Activated CD4-positive, alpha-beta T cell treated with anti-CD3 and anti-CD28 coated beads, Interleukin-2, amount 50 U/mL, for 48 hours (primary cell): ENCODE data around the gene ZC3HAV1.
"Not testable (repeated sequence)": the region's sequence is repeated elsewhere in the genome, so short reads cannot be mapped to it uniquely, and the experiment has no call there.

ENCODE experiments used
- DNase-seq, 2 experiments: peaks; one replicate each; pipeline ENCODE4 v3.0.0-alpha.2; 2020

Gene ZC3HAV1

DNA sequence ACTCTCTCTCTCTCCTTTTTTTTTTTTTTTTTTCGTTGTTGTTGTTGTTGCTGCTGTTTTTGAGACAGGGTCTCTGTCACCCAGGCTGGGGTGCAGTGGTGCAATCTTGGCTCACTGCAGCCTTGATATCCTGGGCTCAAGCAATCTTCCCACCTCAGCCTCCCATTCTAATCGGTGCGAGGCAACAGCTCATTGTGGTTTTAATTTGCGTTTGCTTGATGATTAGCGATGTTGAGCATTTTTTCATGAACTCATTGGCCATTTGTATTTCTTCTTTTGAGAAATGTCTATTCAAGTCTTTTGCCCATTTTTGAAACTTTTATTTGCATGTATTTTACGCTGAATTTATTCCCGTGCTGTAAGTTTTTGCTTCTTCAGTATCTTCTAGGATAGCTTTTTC lies 60.4 kb downstream of the ZC3HAV1 start:
- DNase-seq, result no peak

DNA sequence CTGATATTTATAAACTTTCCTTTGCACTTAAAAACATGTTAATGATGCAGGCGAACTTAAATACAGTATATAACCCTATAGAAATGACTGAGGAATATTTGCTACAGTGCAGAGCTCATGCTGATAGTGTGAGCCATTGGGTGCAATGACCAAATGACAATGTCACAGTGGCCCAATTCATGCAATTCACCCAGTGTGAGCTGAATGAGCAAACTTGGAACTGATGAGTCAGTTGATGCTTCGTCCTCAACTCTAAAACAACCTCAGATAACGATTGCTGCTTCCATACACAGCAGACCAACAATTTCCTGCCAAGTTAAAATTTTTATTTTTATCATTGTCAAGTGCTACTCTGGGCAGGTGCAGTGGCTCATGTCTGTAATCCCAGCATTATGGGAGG lies 61.5 kb downstream of the ZC3HAV1 start:
- no peak for DNase-seq

DNA sequence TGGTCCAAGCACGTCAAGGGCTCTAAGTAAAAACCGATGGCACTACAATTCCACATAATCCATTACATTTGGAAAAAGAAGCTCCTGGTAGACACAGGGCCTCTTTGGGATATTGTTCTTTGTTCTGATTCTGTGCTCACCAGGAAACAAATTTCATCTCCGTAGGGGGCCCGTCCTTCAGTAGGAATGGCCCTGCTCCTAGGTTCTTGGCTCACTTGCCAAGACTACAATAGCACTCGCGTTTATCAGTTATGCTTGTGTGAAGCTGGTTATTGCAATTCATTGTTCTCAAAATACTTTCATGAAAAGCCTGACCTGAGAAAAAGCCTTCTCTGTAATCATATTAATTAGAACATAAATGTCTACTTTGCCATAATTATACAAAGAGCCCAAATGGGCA lies 63.4 kb downstream of the ZC3HAV1 start:
- DNase-seq, result no peak

DNA sequence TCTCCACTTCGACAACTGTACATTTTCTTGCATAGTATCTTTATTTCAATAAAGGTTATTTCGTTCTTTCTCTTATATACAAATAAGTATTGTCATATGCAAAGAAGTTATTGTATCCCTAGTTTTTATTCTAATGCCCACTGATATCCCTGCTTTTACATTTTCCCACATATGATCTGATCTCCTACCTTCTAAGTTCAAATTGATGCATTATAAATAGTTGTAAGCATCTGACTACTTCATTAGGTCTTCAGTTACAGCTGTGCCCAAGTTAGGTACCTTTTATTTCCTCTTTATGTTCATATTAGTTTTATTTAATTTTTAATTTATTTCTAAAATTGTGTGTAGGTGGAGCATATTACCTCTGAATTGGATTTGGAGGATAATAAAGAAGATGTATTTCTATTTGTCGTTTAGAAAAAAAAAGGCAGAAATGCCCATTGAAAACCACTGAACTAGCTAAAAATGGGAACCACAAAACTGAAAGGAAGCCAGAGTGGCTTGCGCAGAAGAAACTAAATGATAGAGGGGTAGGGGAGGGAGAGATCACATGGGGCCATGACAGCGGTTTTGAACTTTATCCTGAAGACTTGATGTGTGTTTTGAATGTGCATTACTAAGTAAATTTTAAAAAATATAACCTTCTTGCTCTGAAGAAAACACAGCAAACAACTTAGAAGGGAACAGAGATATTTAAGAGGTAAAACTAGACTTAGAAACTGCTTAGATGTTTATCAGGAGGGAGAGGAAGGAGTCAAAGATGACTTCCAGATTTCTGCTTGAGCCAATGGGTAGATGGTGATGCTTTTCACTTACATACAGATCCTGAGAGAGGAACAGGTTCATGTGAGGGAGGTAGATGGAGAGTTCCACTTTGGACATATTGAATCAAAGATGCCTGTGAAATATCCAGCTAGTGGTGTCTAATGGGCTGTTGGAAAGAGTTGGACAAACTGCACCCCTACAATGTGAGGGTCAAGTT lies 64.4 kb downstream of the ZC3HAV1 start:
- no peak for DNase-seq

DNA sequence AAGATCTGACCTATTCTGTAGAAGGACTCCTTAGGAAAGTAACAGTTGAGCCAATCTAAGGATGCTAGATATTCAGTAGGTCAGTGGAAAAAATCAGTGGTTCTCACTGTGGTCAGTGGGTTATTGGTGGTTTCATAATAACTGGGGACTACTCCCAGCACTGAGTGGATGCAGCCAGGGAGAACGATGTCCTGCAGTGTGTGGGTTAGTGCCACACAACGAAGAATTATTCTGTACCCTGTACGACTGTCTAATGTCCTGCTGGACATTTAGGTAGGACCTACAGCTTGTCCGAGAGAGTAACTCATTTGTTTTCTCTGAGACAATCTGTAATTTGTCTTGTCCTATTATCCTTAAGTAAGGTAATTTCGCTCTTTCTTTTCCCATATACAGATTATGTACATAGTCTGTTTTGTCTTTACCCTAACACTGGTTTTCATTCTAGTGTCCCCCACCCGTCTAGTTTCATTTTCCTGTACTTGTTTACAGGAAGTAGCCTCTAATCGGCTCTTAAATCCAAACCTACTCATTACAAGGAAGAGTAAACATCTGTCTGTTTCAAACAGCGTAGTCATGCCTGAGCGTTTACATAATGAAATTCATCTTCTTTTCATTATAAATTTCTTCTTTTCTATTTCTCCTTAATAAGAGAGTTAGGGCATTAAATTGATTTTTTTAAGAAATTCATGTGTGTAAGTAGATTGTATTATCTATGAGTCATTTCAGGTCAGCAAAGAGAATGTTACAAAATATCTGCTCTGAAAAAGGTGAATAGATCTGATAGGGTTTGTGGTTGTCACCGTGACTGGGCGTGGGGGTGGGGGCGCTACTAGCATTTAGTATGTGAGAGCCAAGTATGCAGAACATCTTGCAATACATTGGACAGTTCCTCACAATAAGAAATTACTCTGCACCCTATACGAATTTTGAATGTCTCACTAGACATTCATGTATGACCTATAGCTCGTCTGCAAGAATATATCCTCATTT lies 65.4 kb downstream of the ZC3HAV1 start:
- peak; percentile 72 to 76 for DNase-seq

DNA sequence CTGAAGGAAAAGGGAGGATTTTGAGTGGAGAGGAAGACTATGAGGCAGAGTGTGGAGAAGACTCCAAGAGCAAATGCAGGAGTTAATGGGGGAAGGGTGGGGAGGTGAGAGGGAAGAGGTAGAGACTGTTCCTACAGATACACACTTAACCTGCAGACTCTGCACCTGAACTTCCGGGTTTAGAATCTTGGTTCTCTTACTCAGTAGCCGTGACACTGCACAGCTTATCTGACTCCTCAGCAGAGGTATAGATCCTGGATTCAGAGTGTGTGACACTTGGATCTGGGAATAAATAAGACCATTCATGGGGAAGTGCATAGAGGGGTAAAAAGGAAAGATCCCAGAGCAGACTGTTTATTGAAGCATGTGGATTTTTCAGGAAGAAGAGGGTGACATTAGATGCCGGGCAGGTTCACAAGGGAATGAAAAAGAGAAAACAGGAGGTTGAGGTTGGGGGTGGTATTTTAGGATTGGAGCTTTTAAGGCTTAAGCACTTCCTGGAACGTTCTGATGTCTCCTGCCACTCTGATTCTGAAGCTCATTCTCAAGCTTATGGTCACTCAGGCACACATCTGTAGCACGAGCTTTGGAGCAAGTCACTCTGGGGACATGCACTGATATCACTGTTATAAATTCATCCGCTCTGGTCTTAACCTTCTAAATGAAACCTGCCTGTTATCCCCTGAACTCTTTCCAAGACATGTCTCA lies 68.0 kb downstream of the ZC3HAV1 start:
- DNase-seq, result no peak

GRCh38 chr7:139038691-139039090 lies 70.8 kb downstream of the ZC3HAV1 start:
- DNase-seq, result no peak

- DNase-seq, result no peak
Measured at GRCh38 chr7:139036901-139037300, 72.6 kb downstream of the ZC3HAV1 start.

DNA sequence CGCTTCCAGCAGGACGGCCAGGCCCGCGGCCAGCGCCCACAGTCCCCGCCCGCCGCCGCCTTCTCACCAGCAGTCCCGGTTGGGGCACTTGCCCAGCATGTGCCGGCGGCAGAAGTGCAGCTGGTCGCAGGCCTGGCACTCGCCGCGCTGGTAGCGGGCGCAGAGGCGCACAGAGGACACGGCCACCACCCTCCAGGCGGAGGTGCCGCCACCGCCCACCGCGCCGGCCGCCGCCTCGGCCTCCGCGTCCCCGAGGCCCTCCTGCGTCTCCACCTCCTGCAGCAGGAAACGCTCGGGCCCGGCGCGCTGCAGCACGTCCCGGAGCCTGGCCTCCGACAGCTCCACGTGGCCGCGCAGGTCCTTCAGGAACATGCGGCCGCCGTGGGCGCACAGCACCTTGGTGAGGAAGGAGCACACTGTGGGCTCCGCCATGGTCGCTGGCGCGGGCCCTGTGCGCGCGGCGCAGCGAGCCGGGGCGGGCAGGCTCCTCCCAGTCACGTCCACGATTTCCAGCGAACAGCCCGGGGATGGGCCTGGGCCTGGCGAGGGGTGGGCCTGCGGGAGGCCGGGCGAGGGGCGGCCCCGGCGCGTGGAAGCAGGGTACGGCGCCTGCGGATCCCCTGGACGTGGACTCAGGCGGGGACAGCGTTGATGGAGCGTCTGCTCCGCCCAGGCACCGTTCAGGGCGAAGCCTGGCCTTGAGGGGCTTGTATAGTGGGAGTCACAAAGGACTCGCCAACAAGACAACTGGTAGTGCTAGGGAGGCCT lies 73.8 kb downstream of the ZC3HAV1 start, which contains the start of gene ZC3HAV1L:
TSS of gene ZC3HAV1L (minus strand) at position 457 of the 768 bp plus-strand sequence. CDS start at position 432, 25 bp downstream.
- peak; percentile 76 to 82 for DNase-seq

- DNase-seq, result peak; percentile 41 to 55
Measured at GRCh38 chr7:139034855-139035585, 74.5 kb downstream of the ZC3HAV1 start.

- DNase-seq, result no peak
Measured at GRCh38 chr7:139034336-139034735, 75.2 kb downstream of the ZC3HAV1 start.

DNA sequence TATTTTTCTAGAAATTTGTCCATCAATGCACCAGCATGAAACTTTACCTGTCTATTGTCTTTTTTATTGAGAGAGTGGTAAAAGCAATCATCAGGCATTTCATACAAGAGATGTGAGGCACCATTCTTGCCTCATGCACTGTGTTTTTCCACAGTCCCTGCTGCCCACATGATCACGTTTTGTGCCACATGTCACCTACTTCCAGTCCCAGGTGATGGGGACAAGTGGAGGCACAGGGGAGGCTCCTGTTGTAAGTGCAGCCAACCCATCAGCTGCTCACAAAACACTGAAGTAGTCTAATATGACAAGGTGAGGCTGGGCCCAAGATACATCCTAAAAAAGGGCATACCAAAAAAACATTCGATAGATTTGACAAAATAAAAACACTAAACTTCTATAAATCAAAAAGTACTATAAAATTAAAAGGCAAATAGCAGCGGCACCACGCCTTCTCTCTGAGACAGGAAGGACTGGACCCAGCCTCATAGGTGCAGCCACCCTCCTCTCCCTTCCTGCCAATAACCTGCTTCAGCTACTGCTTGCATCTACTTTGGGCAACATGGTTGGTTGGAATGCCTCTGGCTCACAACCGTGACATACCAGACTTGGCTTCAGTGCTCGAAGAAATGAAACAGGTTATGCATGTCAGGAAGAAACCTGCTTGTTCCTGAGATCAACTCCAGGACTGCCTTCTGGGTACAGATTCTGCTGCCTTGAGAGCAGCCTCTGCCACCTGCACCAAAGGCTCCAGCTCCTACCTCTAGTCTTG lies 76.0 kb downstream of the ZC3HAV1 start:
- no peak for DNase-seq

GRCh38 chr7:139032473-139032872 lies 77.0 kb downstream of the ZC3HAV1 start:
- DNase-seq, result no peak

- DNase-seq, result no peak
Measured at GRCh38 chr7:139029353-139029752, 80.2 kb downstream of the ZC3HAV1 start.

DNA sequence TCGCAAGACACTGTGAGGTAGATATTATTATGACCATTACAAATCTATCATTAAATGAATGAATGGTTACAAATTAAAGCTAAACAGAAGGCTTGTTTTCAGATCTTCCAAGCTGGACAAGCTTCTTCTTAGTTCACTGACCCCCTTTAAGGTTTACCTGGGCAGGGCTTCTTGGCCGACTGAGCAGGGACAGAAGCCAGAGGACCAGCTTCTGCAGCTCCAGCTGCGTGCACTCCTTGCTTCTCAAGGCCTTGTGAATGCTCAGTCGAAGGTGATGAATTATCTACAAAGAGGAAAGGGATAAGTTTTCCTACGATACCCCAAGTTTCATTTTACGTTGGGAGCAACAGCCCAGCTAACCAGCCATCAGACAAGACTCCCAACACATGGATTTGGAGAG lies 83.0 kb downstream of the ZC3HAV1 start:
- DNase-seq, result no peak

DNA sequence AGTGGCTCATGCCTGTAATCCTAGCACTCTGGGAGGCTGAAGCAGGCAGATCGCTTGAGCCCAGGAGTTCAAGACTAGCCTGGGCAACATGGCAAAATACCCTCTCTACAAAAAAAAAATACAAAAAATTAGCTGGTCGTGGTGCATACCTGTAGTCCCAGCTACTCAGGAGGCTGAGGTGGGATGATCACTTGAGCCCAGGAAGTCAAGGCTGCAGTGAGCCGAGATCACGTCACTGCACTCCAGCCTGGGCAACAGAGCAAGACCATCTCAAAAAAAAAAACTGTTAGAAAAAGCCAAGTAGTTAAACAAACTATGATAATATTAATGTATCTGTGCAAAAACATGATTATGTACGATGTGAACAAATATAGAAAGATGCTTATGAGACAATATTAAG lies 83.7 kb downstream of the ZC3HAV1 start:
- not testable (repeated sequence) for DNase-seq

- no peak for DNase-seq
Measured at GRCh38 chr7:139023076-139023475, 86.4 kb downstream of the ZC3HAV1 start.

DNA sequence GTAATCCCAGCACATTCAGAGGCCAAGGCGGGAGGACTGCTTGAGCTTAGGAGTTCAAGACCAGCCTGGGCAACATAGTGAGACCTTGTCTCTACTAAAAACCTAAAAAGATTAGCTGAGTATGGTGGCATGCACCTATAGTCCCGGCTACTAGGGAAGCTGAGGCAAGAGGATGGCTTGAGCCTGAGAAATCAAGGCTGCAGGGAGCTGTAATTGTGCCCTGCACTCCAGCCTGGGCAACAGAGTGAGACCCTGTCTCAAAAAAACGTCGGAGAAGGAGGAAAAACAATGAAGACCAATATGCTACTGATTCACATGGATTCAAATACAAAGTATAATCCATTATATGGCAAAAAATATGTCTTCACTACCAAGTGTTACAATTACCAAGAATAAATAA lies 87.2 kb downstream of the ZC3HAV1 start:
- no peak for DNase-seq

DNA sequence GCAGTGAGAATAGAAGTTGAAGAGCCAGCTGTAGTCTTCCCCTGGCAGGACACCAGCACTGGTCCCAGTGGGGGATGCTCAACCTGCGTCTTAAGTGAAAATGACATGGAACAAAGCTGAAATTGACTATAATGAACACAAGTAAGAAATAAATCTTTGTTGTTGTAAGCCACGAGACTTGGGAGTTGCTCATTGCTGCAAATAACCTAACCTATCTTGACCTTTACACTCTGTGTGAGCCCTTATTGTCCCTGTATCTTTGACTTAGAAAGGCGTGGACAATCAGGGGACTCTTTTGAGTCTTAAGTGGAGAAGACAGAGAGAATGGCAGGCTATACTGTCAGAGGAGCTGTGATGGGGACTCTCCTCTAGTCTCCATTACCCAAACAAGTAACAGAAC lies 90.6 kb downstream of the ZC3HAV1 start:
- DNase-seq, result no peak

DNA sequence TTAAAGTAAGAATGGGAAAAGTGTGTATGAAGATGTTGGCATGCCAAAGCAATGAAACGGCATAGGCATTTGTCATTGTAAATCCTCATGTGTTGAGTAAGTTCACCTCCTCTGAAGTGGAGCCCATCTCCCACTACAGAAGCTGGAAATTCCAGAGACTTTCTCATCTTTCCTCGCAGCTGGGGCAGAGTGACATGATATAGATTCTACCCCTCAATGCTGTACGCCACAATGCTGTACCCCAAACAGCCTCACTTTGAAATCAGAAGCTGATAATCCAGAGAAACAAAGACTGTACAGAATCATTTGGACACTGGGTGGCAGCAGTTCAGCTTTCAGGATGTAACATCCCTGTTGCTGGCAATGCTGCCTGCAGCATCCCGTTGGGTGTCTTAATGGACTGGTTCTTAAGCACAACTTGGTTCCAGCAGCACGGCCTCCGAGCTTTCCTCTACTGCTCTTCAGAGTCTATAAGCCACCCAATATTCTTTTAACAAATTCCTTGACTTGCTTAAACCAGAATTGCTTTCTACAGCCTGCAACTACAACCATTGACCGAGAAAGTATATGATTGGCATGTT lies 92.5 kb downstream of the ZC3HAV1 start:
- DNase-seq, result peak; percentile 53 to 67
